Measurements from ENCODE around the gene GNAO1.

- no peak for TF ChIP-seq RAD21 (conservative IDR thresholded peaks at IDR 0.05)
- no peak for TF ChIP-seq EZH2 (IDR thresholded peaks at IDR 0.05; ENCODE audit: borderline replicate concordance, insufficient read depth, low read length, poor library complexity, severe bottlenecking)
These were observed 116.2 kb downstream of the GNAO1 start for GRCh38 chr16:56307534-56307873.
